ENCODE results near the gene NUP54.

The NUP54 gene

DNA sequence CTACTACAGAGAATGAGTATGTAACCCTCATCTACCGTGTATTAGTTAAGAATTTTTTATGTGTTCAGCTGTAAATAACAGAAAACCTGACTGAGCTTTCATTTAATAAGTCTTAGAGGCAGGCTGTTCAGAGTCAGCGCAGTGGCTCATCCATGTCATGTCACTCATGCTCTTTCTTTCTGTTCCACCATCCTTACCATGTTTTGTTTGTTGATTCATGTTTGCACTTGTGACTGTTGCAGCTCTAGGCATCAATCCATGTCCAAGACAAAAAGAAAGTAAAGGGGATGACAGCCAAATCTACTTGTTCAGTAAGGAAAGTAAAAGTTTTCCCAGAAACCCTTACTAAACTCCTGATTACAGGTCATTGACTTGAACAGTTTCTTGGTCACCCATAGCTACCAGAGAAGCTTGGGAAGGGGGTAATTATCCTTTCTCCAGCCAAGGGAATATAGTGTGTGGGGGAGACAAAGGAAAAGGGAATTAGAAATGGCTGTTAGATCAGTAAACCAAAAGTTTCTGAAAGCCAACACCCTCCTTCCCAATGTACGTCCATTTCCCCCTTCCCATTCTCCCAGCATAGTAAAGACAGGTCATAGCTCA lies 64.7 kb downstream of the NUP54 start:
- no peaks in the 10 kb centered on the region for H3K9me3 ChIP-seq (ENCODE audit: insufficient read depth, low read length)
- H3K79me2 ChIP-seq (ENCODE audit: insufficient read depth, low read length), result no peaks in the 10 kb centered on the region
- H3K9ac ChIP-seq (ENCODE audit: low read length), result no peak overlapping the region
- H3K4me2 ChIP-seq (ENCODE audit: low read depth, low read length, poor library complexity, severe bottlenecking), result no peak overlapping the region
- H3K27me3 ChIP-seq (ENCODE audit: low read length), result no peaks in the 10 kb centered on the region
- H4K20me1 ChIP-seq (ENCODE audit: low read depth, low read length), result no peaks in the 10 kb centered on the region
- no peaks in the 10 kb centered on the region for H3K36me3 ChIP-seq (ENCODE audit: low read length)
- no peak overlapping the region for H2AFZ ChIP-seq (ENCODE audit: low read depth, low read length, severe bottlenecking)
- no peak overlapping the region for H3K27ac ChIP-seq (ENCODE audit: low read depth, low read length)
- H3K9me2 ChIP-seq (replicated peaks; ENCODE audit: insufficient read depth, low read length), result no peaks in the 10 kb centered on the region
- no peak overlapping the region for H3K4me3 ChIP-seq (ENCODE audit: insufficient read depth, low read length, poor library complexity, severe bottlenecking)
- no peaks in the 10 kb centered on the region for H3F3A ChIP-seq (ENCODE audit: insufficient read depth)
- no peak for TF ChIP-seq CTCF (IDR thresholded peaks at IDR 0.05; ENCODE audit: insufficient read depth, low read length, poor library complexity, severe bottlenecking)
- TF ChIP-seq EZH2phosphoT487 (conservative IDR thresholded peaks at IDR 0.05; ENCODE audit: low read length), result no peak

DNA sequence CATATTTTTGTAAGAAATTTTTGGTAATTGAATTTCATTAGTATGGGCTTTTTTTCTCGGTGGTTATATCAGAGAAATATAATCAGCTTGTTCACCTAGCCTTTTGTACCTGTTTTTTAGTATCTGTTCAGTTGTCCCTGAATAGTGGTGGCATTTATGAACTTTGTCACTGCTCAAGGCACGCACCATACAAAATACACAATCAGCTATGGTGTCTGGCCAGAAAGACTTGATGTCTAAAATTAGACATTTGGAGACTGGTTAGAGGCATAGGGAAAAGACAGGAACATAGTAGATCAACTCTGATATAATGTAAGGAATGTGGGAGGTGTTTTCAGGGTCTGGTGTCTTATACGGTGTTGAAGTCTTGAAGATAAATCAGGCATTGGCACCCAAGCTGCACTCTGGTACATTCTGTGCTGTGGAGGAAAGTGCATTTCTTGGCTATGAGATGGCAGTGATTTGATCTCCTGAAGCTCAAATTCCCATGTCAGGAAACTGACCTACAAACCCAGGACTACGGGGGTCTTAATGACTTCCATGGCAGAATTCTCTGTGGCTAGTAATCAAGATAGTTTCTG lies 70.1 kb downstream of the NUP54 start:
- Histone ChIP-seq H3K79me2 (ENCODE audit: insufficient read depth, low read length) (no peaks in the 10 kb centered on the region), H3K36me3 (ENCODE audit: low read length) (no peaks in the 10 kb centered on the region), H3K9me3 (ENCODE audit: insufficient read depth, low read length) (no peaks in the 10 kb centered on the region), H3K4me2 (ENCODE audit: low read depth, low read length, poor library complexity, severe bottlenecking) (no peak overlapping the region), H4K20me1 (ENCODE audit: low read depth, low read length) (no peaks in the 10 kb centered on the region), H3K4me3 (ENCODE audit: insufficient read depth, low read length, poor library complexity, severe bottlenecking) (no peak overlapping the region), H3K27ac (ENCODE audit: low read depth, low read length) (no peak overlapping the region), H2AFZ (ENCODE audit: low read depth, low read length, severe bottlenecking) (no peak overlapping the region), H3K27me3 (ENCODE audit: low read length) (no peaks in the 10 kb centered on the region), H3K9me2 (replicated peaks; ENCODE audit: insufficient read depth, low read length) (no peaks in the 10 kb centered on the region), H3K9ac (ENCODE audit: low read length) (no peak overlapping the region), H3F3A (ENCODE audit: insufficient read depth) (no peaks in the 10 kb centered on the region)
- no peak for TF ChIP-seq EZH2phosphoT487 (conservative IDR thresholded peaks at IDR 0.05; ENCODE audit: low read length)
- no peak for TF ChIP-seq CTCF (IDR thresholded peaks at IDR 0.05; ENCODE audit: insufficient read depth, low read length, poor library complexity, severe bottlenecking)

GRCh38 chr4:76074993-76075600 lies 73.1 kb downstream of the NUP54 start:
- no peaks in the 10 kb centered on the region for H3K27me3 ChIP-seq (ENCODE audit: low read length)
- no peak overlapping the region for H2AFZ ChIP-seq (ENCODE audit: low read depth, low read length, severe bottlenecking)
- H3K36me3 ChIP-seq (ENCODE audit: low read length), result no peaks in the 10 kb centered on the region
- no peaks in the 10 kb centered on the region for H3F3A ChIP-seq (ENCODE audit: insufficient read depth)
- H3K4me2 ChIP-seq (ENCODE audit: low read depth, low read length, poor library complexity, severe bottlenecking), result no peak overlapping the region
- no peaks in the 10 kb centered on the region for H3K9me2 ChIP-seq (replicated peaks; ENCODE audit: insufficient read depth, low read length)
- no peak overlapping the region for H3K4me3 ChIP-seq (ENCODE audit: insufficient read depth, low read length, poor library complexity, severe bottlenecking)
- H3K9me3 ChIP-seq (ENCODE audit: insufficient read depth, low read length), result no peaks in the 10 kb centered on the region
- H3K79me2 ChIP-seq (ENCODE audit: insufficient read depth, low read length), result no peaks in the 10 kb centered on the region
- no peak overlapping the region for H3K27ac ChIP-seq (ENCODE audit: low read depth, low read length)
- no peaks in the 10 kb centered on the region for H4K20me1 ChIP-seq (ENCODE audit: low read depth, low read length)
- no peak overlapping the region for H3K9ac ChIP-seq (ENCODE audit: low read length)
- TF ChIP-seq EZH2phosphoT487 (conservative IDR thresholded peaks at IDR 0.05; ENCODE audit: low read length) (no peak), CTCF (IDR thresholded peaks at IDR 0.05; ENCODE audit: insufficient read depth, low read length, poor library complexity, severe bottlenecking) (no peak)

Data from SU-DHL-6 (cell line).